WTC11 (cell line): ENCODE measurements around the gene EML2.

Experiments
- GABPB1 ChIP-seq: sonication (generic); formaldehyde crosslinking; IDR thresholded peaks from 2 replicates; pipeline ENCODE4 v1.8.1; 2023; ENCODE audit warnings: mild to moderate bottlenecking, missing genetic modification reagents
- KAT7 ChIP-seq: sonication (generic); formaldehyde crosslinking; IDR thresholded peaks from 2 replicates; pipeline ENCODE4 v1.8.1; 2023; ENCODE audit warnings: missing genetic modification reagents, mild to moderate bottlenecking, borderline replicate concordance
- TEAD4 ChIP-seq: sonication (generic); formaldehyde crosslinking; IDR thresholded peaks from 2 replicates; pipeline ENCODE4 v1.8.0; 2022; ENCODE audit warnings: mild to moderate bottlenecking, missing genetic modification reagents
- USF2 ChIP-seq: sonication (generic); formaldehyde crosslinking; IDR thresholded peaks from 2 replicates; pipeline ENCODE4 v1.8.1; 2023; ENCODE audit warnings: mild to moderate bottlenecking, missing genetic modification reagents, moderate library complexity
- ZMAT4 ChIP-seq: fragments of 250-450 bp; sonication (Bioruptor Pico); IDR thresholded peaks from 2 replicates; pipeline ENCODE4 v1.9.0; 2021; ENCODE audit warnings: mild to moderate bottlenecking
- TF ChIP-seq, protein P1 (sequence below): sonication (generic); formaldehyde crosslinking; IDR thresholded peaks from 2 replicates; pipeline ENCODE4 v1.8.1; 2022; ENCODE audit warnings: mild to moderate bottlenecking, moderate library complexity, missing genetic modification reagents
- TF ChIP-seq, protein P2 (sequence below): fragments of 200-600 bp; IDR thresholded peaks from 2 replicates; pipeline ENCODE4 v1.8.0; 2022; ENCODE audit warnings: antibody characterized with exemption
- TF ChIP-seq, protein P3 (sequence below): fragments of 250-450 bp; sonication (Bioruptor Pico); IDR thresholded peaks from 2 replicates; pipeline ENCODE4 v1.8.0; 2021; ENCODE audit warnings: mild to moderate bottlenecking
- TF ChIP-seq, protein P4 (sequence below): sonication (generic); formaldehyde crosslinking; IDR thresholded peaks from 2 replicates; pipeline ENCODE4 v1.8.0; 2023; ENCODE audit warnings: missing genetic modification reagents, mild to moderate bottlenecking, borderline replicate concordance

- TF ChIP-seq, protein P1, sequence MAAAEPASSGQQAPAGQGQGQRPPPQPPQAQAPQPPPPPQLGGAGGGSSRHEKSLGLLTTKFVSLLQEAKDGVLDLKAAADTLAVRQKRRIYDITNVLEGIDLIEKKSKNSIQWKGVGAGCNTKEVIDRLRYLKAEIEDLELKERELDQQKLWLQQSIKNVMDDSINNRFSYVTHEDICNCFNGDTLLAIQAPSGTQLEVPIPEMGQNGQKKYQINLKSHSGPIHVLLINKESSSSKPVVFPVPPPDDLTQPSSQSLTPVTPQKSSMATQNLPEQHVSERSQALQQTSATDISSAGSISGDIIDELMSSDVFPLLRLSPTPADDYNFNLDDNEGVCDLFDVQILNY (CRISPR knock-in tag), result no peak
- TF ChIP-seq, protein P2, sequence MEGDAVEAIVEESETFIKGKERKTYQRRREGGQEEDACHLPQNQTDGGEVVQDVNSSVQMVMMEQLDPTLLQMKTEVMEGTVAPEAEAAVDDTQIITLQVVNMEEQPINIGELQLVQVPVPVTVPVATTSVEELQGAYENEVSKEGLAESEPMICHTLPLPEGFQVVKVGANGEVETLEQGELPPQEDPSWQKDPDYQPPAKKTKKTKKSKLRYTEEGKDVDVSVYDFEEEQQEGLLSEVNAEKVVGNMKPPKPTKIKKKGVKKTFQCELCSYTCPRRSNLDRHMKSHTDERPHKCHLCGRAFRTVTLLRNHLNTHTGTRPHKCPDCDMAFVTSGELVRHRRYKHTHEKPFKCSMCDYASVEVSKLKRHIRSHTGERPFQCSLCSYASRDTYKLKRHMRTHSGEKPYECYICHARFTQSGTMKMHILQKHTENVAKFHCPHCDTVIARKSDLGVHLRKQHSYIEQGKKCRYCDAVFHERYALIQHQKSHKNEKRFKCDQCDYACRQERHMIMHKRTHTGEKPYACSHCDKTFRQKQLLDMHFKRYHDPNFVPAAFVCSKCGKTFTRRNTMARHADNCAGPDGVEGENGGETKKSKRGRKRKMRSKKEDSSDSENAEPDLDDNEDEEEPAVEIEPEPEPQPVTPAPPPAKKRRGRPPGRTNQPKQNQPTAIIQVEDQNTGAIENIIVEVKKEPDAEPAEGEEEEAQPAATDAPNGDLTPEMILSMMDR, result no peak
- TF ChIP-seq TEAD4 (CRISPR knock-in tag) (no peak), USF2 (CRISPR knock-in tag) (no peak), GABPB1 (CRISPR knock-in tag) (no peak), KAT7 (CRISPR knock-in tag) (no peak), ZMAT4 (CRISPR knock-in tag) (no peak)
- TF ChIP-seq, protein P3, sequence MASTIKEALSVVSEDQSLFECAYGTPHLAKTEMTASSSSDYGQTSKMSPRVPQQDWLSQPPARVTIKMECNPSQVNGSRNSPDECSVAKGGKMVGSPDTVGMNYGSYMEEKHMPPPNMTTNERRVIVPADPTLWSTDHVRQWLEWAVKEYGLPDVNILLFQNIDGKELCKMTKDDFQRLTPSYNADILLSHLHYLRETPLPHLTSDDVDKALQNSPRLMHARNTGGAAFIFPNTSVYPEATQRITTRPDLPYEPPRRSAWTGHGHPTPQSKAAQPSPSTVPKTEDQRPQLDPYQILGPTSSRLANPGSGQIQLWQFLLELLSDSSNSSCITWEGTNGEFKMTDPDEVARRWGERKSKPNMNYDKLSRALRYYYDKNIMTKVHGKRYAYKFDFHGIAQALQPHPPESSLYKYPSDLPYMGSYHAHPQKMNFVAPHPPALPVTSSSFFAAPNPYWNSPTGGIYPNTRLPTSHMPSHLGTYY (CRISPR knock-in tag), result no peak
- TF ChIP-seq, protein P4, sequence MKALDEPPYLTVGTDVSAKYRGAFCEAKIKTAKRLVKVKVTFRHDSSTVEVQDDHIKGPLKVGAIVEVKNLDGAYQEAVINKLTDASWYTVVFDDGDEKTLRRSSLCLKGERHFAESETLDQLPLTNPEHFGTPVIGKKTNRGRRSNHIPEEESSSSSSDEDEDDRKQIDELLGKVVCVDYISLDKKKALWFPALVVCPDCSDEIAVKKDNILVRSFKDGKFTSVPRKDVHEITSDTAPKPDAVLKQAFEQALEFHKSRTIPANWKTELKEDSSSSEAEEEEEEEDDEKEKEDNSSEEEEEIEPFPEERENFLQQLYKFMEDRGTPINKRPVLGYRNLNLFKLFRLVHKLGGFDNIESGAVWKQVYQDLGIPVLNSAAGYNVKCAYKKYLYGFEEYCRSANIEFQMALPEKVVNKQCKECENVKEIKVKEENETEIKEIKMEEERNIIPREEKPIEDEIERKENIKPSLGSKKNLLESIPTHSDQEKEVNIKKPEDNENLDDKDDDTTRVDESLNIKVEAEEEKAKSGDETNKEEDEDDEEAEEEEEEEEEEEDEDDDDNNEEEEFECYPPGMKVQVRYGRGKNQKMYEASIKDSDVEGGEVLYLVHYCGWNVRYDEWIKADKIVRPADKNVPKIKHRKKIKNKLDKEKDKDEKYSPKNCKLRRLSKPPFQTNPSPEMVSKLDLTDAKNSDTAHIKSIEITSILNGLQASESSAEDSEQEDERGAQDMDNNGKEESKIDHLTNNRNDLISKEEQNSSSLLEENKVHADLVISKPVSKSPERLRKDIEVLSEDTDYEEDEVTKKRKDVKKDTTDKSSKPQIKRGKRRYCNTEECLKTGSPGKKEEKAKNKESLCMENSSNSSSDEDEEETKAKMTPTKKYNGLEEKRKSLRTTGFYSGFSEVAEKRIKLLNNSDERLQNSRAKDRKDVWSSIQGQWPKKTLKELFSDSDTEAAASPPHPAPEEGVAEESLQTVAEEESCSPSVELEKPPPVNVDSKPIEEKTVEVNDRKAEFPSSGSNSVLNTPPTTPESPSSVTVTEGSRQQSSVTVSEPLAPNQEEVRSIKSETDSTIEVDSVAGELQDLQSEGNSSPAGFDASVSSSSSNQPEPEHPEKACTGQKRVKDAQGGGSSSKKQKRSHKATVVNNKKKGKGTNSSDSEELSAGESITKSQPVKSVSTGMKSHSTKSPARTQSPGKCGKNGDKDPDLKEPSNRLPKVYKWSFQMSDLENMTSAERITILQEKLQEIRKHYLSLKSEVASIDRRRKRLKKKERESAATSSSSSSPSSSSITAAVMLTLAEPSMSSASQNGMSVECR, result no peak
Observed at GRCh38 chr19:45641274-45642105, 2.3 kb upstream of the EML2 start.
